ENCODE measurements around the gene METAP2.

Gene METAP2

DNA sequence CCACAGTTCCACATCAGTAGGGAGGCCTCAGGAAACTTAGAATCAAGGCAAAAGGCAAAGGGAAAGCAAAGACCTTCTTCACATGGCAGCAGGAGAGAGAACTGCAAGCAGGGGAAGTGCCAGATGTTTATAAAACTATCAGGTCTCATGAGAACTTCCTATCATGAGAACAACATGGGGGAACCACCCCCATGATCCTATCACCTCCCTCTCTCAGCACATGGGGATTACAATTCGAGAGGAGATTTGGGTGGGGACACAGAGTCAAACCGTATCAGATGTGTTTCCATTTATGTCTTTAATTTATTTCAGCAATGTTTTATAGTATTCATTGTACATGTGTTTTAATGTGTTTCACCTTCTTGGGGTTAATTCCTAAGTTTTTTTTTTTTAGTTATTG, 25.8 kb downstream of the METAP2 start:
- no peak for DNase-seq (ENCODE audit: low read depth)
- no peak overlapping the region for H3K4me3 ChIP-seq (ENCODE audit: control insufficient read depth, low read depth, low read length)
- TF ChIP-seq, protein P1, sequence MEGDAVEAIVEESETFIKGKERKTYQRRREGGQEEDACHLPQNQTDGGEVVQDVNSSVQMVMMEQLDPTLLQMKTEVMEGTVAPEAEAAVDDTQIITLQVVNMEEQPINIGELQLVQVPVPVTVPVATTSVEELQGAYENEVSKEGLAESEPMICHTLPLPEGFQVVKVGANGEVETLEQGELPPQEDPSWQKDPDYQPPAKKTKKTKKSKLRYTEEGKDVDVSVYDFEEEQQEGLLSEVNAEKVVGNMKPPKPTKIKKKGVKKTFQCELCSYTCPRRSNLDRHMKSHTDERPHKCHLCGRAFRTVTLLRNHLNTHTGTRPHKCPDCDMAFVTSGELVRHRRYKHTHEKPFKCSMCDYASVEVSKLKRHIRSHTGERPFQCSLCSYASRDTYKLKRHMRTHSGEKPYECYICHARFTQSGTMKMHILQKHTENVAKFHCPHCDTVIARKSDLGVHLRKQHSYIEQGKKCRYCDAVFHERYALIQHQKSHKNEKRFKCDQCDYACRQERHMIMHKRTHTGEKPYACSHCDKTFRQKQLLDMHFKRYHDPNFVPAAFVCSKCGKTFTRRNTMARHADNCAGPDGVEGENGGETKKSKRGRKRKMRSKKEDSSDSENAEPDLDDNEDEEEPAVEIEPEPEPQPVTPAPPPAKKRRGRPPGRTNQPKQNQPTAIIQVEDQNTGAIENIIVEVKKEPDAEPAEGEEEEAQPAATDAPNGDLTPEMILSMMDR (IDR thresholded peaks at IDR 0.05; ENCODE audit: control insufficient read depth, insufficient read depth, low read depth, low read length, missing control alignments): no peak

DNA sequence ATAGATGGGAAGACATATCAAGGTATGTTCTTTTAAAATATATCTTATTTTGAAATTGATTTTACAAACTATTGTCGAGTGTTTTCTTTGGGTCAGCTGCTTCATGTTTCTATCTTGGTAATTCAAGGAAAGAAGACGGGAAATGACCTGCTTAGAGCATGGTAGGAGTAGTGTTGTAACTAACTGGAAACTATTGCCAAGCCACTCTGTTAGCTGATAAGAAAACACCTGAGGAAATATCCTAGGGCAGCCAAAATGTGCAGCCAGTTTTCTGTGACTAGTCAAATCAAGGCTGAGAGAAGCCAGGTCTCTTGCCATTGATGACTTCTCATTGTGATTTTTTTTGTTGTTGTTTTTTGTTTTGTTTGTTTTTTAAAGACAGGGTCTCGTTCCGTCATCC, 30.2 kb downstream of the METAP2 start:
- H3K4me3 ChIP-seq (ENCODE audit: control insufficient read depth, low read depth, low read length): no peak overlapping the region
- DNase-seq (ENCODE audit: low read depth): no peak
- TF ChIP-seq, protein P1 (IDR thresholded peaks at IDR 0.05; ENCODE audit: control insufficient read depth, insufficient read depth, low read depth, low read length, missing control alignments): no peak

DNA sequence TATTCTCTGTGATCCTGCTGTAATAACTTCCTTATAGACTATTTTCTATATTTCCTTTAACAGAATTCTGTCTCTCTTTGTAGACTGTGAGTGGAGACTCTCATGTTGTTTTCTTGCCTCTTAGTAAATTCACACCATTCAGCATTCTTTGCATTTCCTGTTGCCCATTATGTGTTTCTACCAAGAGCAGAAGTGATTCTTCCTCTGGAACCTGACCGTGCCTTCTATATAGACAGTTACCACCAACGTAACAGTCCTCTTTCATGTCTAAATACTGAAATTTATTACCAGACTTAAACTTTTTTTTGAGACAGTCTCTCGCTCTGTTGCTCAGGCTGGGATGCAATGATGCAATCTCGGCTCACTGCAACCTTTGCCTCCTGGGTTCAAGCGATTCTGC, 31.1 kb downstream of the METAP2 start:
- DNase-seq (ENCODE audit: low read depth): no peak
- no peak overlapping the region for H3K4me3 ChIP-seq (ENCODE audit: control insufficient read depth, low read depth, low read length)

DNA sequence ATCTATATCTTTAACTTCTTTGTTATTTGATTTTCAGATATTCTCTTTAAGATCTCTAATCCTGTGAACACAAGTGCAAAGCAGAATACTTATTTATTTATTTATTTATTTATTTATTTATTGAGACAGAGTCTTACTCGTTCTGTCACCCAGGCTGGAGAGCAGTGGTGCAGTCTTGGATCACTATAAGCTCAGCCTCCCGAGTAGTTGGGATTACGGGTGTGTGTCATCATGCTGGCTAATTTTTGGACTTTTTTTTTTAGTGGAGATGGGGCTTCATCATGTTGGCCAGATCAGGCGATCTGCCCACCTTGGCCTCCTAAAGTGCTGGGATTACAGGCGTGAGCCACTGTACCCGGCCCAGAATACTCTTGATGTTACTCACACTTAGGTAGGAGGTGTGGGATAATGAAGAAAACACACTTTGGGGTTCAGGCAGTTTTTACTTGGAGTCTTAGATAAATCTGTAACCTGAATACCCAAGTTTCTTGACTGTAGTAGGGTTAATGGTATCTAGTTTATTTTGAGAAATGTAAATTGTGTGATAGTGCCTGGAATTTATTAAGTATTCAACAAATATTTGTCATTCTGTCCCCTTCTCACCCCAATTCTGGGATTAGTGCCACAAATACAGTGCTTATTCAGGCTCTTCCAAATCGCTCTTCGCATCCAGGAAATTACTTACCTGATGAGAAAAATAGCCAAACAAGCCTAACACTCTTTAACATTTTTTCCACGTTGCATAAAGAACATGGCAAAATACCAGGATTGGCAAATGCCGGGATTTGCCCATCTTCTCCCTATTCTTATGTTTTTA, 33.0 kb downstream of the METAP2 start:
- no peak overlapping the region for H3K4me3 ChIP-seq (ENCODE audit: control insufficient read depth, low read depth, low read length)
- DNase-seq (ENCODE audit: low read depth): no peak
- TF ChIP-seq, protein P1 (IDR thresholded peaks at IDR 0.05; ENCODE audit: control insufficient read depth, insufficient read depth, low read depth, low read length, missing control alignments): no peak

More for the DNA sequence above, 31.1 kb downstream of the METAP2 start:
- TF ChIP-seq, protein P1 (IDR thresholded peaks at IDR 0.05; ENCODE audit: control insufficient read depth, insufficient read depth, low read depth, low read length, missing control alignments): no peak

DNA sequence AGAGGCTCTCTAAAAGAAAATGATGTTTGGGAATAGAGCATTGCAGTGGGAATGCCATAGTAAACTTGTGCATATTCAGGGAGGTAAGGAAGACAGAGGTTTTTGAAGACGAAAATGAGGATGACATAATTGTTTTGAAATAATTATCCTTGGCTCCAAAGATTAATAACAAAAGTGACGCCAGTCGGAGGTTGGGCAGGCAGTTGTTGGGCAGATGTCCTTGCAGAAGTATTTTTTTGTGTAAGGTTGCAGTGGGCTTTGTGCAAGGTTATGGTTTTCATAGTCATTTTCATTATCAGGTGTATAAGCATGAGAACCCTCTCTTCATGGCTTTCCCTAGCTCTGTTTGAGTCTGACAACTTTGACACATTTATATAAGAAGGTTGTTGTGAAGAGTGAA, 35.3 kb downstream of the METAP2 start:
- TF ChIP-seq, protein P1 (IDR thresholded peaks at IDR 0.05; ENCODE audit: control insufficient read depth, insufficient read depth, low read depth, low read length, missing control alignments): no peak
- DNase-seq (ENCODE audit: low read depth): no peak
- no peak overlapping the region for H3K4me3 ChIP-seq (ENCODE audit: control insufficient read depth, low read depth, low read length)

DNA sequence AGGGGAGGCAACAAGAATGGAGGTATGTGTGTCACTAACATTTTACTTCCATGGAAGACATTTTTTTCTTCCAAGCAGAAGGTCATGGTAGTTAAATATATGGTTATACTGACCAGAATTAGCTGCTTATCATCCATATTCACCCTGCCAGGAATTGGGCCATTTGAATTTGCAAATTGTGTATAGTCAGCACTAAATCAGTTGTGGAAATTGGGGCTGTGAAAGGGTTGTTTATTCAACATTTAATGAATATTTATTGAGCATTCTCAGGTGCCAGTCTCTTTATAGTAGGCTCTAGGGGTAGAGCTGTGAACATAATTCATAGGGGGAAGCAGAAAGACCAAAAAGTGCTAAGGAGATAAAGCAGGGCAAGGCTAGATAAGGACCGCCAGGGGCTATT, 38.0 kb downstream of the METAP2 start:
- TF ChIP-seq, protein P1 (IDR thresholded peaks at IDR 0.05; ENCODE audit: control insufficient read depth, insufficient read depth, low read depth, low read length, missing control alignments): no peak
- no peak for DNase-seq (ENCODE audit: low read depth)
- no peak overlapping the region for H3K4me3 ChIP-seq (ENCODE audit: control insufficient read depth, low read depth, low read length)
